Measurements from ENCODE around the gene IRF2BP1. TPM values are rescaled to one million over a fixed set of nuclear protein-coding genes. Genes with fewer than 3 reads are reported as not detected.

The IRF2BP1 gene
- total and polyA plus RNA-seq, 2 of the 13 experiments (the other 11 are each of a cell fraction or from before 2014, with no cell fraction given), result 4.3 to 14.3 TPM

DNA sequence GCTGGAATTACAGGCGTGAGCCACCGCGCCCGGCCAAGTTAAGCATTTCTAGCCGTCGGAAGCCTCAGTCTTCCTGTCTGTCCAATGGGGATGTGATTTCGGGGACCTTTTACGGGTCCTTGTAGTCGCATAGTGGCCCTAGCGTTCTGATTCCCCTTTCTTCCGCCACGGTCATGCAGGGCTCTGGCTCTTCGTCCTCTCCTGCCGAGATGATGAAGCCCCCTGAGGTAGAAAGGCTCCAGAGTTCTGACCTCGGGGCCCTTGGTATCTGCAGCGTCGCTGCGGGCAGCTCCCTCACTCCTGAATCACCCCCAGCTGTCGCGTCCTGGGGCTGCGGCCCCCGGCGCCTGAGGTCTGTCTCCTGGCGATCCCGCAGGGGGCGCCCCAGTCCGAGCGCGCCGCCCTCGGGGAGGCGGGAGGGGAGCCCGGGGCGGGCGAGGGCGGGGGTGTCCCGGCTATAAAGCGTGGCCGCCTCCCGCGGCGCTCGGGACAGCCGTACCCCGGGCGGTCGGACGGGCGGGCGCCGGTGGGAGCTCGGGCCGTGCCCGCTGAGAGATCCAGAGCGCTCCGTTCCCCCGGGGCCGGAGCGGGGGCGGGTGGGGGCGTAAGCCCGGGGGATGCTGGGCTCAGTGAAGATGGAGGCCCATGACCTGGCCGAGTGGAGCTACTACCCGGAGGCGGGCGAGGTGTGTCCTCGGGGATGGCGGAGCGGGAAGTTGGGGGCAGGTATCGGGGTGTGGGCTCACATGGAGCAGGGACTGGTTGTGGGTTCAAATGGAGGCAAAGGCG, 21.9 kb downstream of the IRF2BP1 start, which contains the start of gene FOXA3 (continued):
- TF ChIP-seq ZNF224 (CRISPR knock-in tag; IDR thresholded peaks at IDR 0.05), result no peak
- TF ChIP-seq TCF12 (IDR thresholded peaks at IDR 0.05), result no peak
- TF ChIP-seq TCF12 (CRISPR knock-in tag; IDR thresholded peaks at IDR 0.05), result 0 out of 2 replicates have a peak, but pooled peaks have one; percentile 14
- TF ChIP-seq MXI1 (IDR thresholded peaks at IDR 0.05; ENCODE audit: borderline replicate concordance, low read depth, low read length), result peak; percentile 34; the same call in 1 of the 3 replicates
- peak; percentile 49; the same call in 1 of the 2 replicates for TF ChIP-seq ZMAT3 (CRISPR knock-in tag; conservative IDR thresholded peaks at IDR 0.05)
- TF ChIP-seq HNF4G (IDR thresholded peaks at IDR 0.05; ENCODE audit: borderline replicate concordance, low read depth, low read length), result 0 out of 2 replicates have a peak, but pooled peaks have one; percentile 23
- no peak for TF ChIP-seq HNF4G (CRISPR knock-in tag; IDR thresholded peaks at IDR 0.05; ENCODE audit: borderline replicate concordance, low read depth)
- peak; percentile 41; the same call in 1 of the 2 replicates for TF ChIP-seq ZMYM4 (CRISPR knock-in tag; IDR thresholded peaks at IDR 0.05)
- 0 out of 2 replicates have a peak, but pooled peaks have one; percentile 30 for TF ChIP-seq AFF4 (CRISPR knock-in tag; IDR thresholded peaks at IDR 0.05)
- TF ChIP-seq IRF2 (CRISPR knock-in tag; IDR thresholded peaks at IDR 0.05), result peak; percentile 47; the same call in 1 of the 2 replicates
- no peak for TF ChIP-seq ZHX2 (IDR thresholded peaks at IDR 0.05; ENCODE audit: low read depth)
- TF ChIP-seq ZHX2 (CRISPR knock-in tag; IDR thresholded peaks at IDR 0.05; ENCODE audit: borderline replicate concordance), result 0 out of 2 replicates have a peak, but pooled peaks have one; percentile 46
- peak; percentile 86 for TF ChIP-seq CTCF (CRISPR knock-in tag; IDR thresholded peaks at IDR 0.05)
- 0 out of 2 replicates have a peak, but pooled peaks have one; percentile 20 for TF ChIP-seq MEIS2 (CRISPR knock-in tag; IDR thresholded peaks at IDR 0.05)
- TF ChIP-seq ZNF329 (CRISPR knock-in tag; IDR thresholded peaks at IDR 0.05; ENCODE audit: low read depth), result no peak
- peak; percentile 43 for TF ChIP-seq ASH2L (IDR thresholded peaks at IDR 0.05; ENCODE audit: insufficient read length, low read depth, low read length)
- TF ChIP-seq DNMT1 (CRISPR knock-in tag; IDR thresholded peaks at IDR 0.05), result no peak

Measured in HepG2 (cell line).